ENCODE measurements around the gene MRPL54. TPM values are rescaled to one million over a fixed set of nuclear protein-coding genes. Genes with fewer than 3 reads are reported as not detected.
"Not testable (repeated sequence)": the region's sequence is repeated elsewhere in the genome, so short reads cannot be mapped to it uniquely, and the experiment has no call there.

MRPL54 gene
- total and polyA plus RNA-seq, 12 donors = 61.4 to 124 (median 69.3) TPM

DNA sequence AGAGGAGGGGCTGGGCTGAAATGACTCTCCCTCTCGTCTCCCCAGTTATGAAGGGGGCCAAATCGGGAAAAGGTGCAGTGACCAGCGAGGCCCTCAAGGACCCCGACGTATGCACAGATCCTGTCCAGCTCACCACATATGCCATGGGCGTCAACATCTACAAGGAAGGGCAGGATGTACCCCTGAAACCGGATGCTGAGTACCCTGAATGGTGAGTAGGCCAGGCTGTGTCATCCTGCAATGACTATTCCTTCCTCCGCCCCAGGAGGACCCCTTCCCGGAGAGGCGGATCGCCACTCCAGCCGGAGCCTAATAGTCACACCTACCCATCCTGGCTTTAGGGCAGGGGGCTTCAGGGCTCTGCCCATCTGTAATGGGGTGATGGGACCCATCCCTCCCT is 2.6 kb downstream of the MRPL54 start:
- Histone ChIP-seq H3K27ac (no peak overlapping the region), H3K36me3 (peaks cover 0 to 54% (median 19%) of the 10 kb centered on the region in 9 donors), H3K9me3 (no peaks in the 10 kb centered on the region), H3K4me1 (peaks cover 3 to 34% (median 22%) of the 10 kb centered on the region in 9 donors), H3K27me3 (no peaks in the 10 kb centered on the region), H3K4me3 (no peak overlapping the region)
- WGBS, 2 donors = 90 to 94% methylated on average over 12 of the region's 12 CpGs
- intact Hi-C loops (cut with DNase I) = loop anchor here in 4 of 10 donors (10.0 kb wide), 3 partner anchors 60 to 210 kb away; partner anchors contain the start of gene DAPK3 (in 1 of the 4)
- no peak for DNase-seq
- ATAC-seq = no peak
- TF ChIP-seq, protein P1, sequence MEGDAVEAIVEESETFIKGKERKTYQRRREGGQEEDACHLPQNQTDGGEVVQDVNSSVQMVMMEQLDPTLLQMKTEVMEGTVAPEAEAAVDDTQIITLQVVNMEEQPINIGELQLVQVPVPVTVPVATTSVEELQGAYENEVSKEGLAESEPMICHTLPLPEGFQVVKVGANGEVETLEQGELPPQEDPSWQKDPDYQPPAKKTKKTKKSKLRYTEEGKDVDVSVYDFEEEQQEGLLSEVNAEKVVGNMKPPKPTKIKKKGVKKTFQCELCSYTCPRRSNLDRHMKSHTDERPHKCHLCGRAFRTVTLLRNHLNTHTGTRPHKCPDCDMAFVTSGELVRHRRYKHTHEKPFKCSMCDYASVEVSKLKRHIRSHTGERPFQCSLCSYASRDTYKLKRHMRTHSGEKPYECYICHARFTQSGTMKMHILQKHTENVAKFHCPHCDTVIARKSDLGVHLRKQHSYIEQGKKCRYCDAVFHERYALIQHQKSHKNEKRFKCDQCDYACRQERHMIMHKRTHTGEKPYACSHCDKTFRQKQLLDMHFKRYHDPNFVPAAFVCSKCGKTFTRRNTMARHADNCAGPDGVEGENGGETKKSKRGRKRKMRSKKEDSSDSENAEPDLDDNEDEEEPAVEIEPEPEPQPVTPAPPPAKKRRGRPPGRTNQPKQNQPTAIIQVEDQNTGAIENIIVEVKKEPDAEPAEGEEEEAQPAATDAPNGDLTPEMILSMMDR (IDR thresholded peaks at IDR 0.05) = no peak

DNA sequence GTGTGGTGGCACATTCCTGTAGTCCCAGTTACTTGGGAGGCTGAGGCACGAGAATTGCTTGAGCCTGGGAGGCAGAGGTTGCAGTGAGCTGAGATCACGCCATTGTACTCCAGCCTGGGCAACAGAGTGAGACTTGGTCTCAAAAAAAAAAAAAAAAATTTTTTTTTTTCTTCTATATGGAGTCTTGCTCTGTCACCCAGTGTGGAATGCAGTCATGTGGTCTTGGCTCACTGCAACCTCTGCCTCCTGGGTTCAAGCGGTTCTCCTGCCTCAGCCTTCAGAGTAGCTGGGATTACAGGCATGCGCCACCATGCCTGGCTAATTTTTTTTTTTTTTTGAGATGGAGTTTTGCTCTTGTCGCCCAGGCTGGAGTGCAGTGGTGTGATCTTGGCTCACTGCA is 3.3 kb downstream of the MRPL54 start:
- H3K27ac ChIP-seq, ATAC-seq, DNase-seq, H3K27me3 ChIP-seq, H3K4me3 ChIP-seq, H3K9me3 ChIP-seq: not testable (repeated sequence)
- WGBS, 2 donors = 95% methylated on average over 5 of the region's 5 CpGs
- peaks cover 3 to 27% (median 16%) of the 10 kb centered on the region in 9 donors for H3K4me1 ChIP-seq
- H3K36me3 ChIP-seq = peaks cover 0 to 56% (median 19%) of the 10 kb centered on the region in 9 donors
- intact Hi-C loops (cut with DNase I) = loop anchor here in 4 of 10 donors (10.0 kb wide), 3 partner anchors 59 to 209 kb away; partner anchors contain the start of gene DAPK3 (in 1 of the 4)

- intact Hi-C loops (cut with DNase I) = loop anchor here in 4 of 10 donors (10.0 kb wide), 3 partner anchors 58 to 208 kb away; partner anchors contain the start of gene DAPK3 (in 1 of the 4)
- DNase-seq (no peak), ATAC-seq (no peak)
- 85 to 88% methylated on average over 7 of the region's 7 CpGs for WGBS, 2 donors
- Histone ChIP-seq H3K27ac (no peak overlapping the region), H3K4me3 (no peak overlapping the region), H3K4me1 (peaks cover 3 to 24% (median 14%) of the 10 kb centered on the region in 9 donors), H3K27me3 (no peaks in the 10 kb centered on the region), H3K9me3 (no peaks in the 10 kb centered on the region), H3K36me3 (peaks cover 0 to 56% (median 19%) of the 10 kb centered on the region in 9 donors)
- TF ChIP-seq, protein P1 (IDR thresholded peaks at IDR 0.05) = no peak
Measured at GRCh38 chr19:3766520-3766919, 4.0 kb downstream of the MRPL54 start.

GRCh38 chr19:3767050-3767449 is 4.6 kb downstream of the MRPL54 start:
- H3K4me1 ChIP-seq = peaks cover 0 to 19% (median 9%) of the 10 kb centered on the region in 9 donors
- H3K36me3 ChIP-seq = peaks cover 0 to 56% (median 19%) of the 10 kb centered on the region in 9 donors
- DNase-seq = no peak
- H3K4me3 ChIP-seq = no peak overlapping the region
- no peaks in the 10 kb centered on the region for H3K9me3 ChIP-seq
- no peak overlapping the region for H3K27ac ChIP-seq
- TF ChIP-seq, protein P1 (IDR thresholded peaks at IDR 0.05) = no peak
- WGBS, 2 donors = 95 to 97% methylated on average over 23 of the region's 23 CpGs
- H3K27me3 ChIP-seq = no peaks in the 10 kb centered on the region
- intact Hi-C loops (cut with DNase I) = loop anchor here in 4 of 10 donors (10.0 kb wide), 3 partner anchors 58 to 208 kb away; partner anchors contain the start of gene DAPK3 (in 1 of the 4)
- ATAC-seq = no peak
